Right ventricle myocardium inferior (tissue), 1 donor: Measurements from ENCODE around the gene TNIK. TPM values are rescaled to one million over a fixed set of nuclear protein-coding genes. Genes with fewer than 3 reads are reported as not detected.

ENCODE experiments used
- ATAC-seq: fragments of 200-7000 bp; cut with Tn5 transposase; one replicate; pipeline ENCODE4 v1.9.1; 2020; ENCODE audit warnings: mild to moderate bottlenecking, moderate library complexity
- DNase-seq: peaks from one replicate; pipeline ENCODE4 v3.0.0; 2021; ENCODE audit errors: missing footprints
- intact Hi-C: fragments of 100-400 bp; cut with DNase I; formaldehyde crosslinking; loops from one replicate; pipeline ENCODE4 v1.11.0; 2022
- total RNA-seq: library from RNA; stranded (reverse); fragmentation: NEBNext Ultra II Directional; extraction: Animal tissue kit (Norgen Biotek cat#: 25700); gene quantifications from one replicate; pipeline ENCODE4 v1.2.1, GENCODE V29; 2021
- donor health status: DM: no; HTN: yes; CAD: no; lungs with severe emphysema.

TNIK gene
- total RNA-seq, 1 donor from 2014 or later, result 29.1 TPM

DNA sequence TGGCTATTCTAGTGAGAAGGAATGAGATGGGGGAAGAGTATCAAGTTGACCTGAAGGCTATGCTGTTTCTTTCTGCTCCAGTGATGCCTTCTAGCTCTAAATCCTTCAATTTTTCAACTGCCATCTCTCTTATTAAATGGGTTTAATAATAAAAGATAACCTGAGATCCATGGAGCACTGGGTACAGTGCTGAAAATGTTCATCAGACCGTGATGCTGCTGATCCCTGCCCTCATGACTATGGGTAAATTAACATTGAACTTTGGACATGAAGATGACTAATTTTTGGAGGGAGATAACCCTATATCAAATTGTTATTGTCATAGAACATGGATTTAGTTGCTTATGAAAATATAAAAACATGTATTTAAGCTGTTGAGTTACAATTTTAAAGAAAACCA lies 406.0 kb downstream of the TNIK start:
- intact Hi-C loops, result loop anchor here (5.0 kb wide), 1 partner anchor 513 kb away; no protein-coding TSS in a partner anchor
- ATAC-seq, result no peak

DNA sequence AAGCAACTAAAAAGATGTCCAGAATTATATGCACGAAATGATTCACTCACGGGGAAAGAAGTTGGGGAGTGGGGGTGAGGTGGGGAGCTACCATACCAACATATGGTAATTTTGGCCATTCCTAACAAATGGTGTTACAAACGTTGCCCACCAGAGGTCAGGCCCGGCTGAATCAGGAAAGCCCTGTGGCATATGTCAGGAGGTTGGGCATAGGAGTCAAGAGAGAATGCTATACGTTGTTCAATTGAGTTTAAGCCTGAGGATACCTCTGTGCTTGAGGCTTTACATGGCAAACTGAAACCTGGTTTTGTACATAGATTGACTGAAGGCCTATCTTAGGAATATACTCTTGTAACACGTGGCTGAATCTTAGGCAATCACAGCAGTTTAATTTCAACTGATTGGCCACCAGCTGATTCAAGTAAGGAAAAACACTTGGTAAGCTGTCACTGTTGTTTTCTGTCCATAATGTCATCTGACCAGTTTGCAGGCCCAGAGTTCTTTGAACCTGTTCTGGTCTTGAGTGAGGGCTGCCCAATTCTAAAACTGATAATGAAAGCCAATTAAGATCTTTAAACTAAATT lies 410.3 kb downstream of the TNIK start:
- intact Hi-C loops, result loop anchor here (5.0 kb wide), 1 partner anchor 517 kb away; no protein-coding TSS in a partner anchor
- no peak for DNase-seq
- peak; percentile 71 for ATAC-seq

More for the DNA sequence above, 406.0 kb downstream of the TNIK start:
- no peak for DNase-seq

DNA sequence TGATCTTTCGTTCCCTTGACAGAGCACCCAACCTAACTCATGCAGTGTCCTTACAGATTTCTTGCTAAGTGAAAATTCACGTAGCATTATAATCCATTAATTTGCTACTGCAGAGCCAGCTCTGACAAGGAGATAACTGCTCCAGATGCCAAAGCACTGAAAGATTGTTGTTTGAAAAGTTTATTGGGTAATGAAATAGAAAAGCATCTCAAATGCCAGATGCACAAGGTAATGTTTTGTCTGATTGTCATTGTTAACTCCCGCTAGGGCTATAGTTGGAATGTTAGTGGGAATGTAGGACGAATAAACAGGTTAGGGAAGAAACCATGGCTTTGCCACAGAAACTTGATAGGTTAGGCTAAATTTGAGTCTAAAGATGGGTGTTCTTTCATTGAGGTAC lies 413.4 kb downstream of the TNIK start:
- DNase-seq (no peak), ATAC-seq (no peak)
- intact Hi-C loops, result no loop called here

DNA sequence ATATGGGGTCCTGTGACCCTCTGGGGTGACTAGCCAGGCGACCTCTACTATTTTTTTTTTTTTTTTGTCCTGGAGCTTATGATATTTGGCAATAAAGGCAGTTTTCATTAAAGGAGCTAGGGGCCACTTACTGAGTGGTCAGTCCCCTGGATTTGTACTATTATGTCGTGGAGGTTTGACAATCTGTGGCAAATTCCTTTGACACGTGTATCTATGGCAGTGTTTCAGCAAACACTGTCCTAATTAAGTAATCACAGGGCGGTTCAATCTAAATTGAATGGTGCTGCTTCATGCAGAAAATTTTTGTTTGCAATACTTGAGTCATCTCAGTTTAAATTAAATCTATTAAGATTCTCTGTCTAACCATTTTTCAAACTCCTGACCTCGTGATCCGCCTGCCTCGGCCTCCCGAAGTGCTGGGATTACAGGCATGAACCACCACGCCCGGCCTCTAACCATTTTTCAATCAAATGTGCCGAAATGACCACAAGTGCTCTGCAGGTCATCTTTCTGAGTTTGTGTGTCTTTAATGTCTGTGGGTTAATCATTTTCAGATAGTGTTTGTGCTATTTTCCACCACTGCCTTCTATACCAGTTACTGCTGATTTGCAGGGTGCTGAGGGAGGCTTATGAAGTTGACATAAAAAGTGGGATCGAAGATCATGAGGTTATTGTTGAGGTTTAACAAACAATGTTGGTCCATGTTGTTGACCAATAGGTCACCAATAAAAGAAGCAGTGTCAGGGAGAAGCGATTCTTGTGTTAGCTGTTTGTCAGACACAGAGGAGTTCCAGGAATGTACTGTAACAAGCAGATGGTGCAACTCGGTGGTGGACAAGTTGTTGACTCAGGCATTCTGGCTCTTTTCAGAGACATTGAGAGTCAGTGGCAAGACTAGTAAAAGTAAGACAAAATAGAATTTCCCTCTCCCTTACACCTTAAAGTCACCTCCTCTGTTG lies 415.1 kb downstream of the TNIK start:
- no peak for ATAC-seq
- intact Hi-C loops, result no loop called here
- no peak for DNase-seq

DNA sequence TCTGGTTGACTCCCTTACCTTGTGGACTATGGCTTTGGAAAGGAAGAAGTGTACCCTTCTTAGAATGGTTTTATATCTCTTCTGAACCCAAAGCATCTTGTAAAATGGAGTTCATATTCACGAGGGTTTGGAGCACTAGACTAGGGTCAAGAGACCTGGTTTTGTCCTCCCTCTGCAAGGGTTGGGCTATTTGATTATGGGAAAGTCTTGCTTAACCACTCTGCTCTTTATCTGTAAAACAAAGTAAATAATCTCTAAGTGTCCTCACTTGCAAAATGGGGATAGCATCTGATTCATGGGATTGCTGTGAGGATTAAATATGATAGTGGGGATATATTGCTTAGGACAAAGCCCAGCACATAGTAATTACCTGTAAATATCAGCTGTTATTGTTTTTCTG lies 415.8 kb downstream of the TNIK start:
- ATAC-seq, result no peak
- intact Hi-C loops, result no loop called here
- DNase-seq, result no peak

DNA sequence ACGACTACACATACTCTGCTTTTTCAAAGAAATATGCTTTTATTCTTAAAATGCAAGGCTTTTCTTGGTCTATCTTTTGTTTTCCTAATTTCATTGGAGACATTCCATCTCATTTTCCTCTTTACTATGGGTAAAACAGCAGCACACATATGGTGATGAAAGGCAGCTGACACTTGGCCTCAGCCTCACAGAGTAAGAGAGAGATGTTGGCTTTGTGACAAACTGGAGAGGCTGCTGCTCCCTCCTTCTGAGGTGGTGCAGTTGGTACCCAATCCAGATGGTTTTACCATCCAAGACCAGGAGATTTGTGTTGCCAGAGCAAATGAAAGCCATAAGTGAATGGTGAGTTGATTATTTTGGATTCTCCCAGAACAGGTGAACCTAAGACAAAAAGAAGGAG lies 420.5 kb downstream of the TNIK start:
- ATAC-seq, result peak; percentile 86
- intact Hi-C loops, result no loop called here

DNA sequence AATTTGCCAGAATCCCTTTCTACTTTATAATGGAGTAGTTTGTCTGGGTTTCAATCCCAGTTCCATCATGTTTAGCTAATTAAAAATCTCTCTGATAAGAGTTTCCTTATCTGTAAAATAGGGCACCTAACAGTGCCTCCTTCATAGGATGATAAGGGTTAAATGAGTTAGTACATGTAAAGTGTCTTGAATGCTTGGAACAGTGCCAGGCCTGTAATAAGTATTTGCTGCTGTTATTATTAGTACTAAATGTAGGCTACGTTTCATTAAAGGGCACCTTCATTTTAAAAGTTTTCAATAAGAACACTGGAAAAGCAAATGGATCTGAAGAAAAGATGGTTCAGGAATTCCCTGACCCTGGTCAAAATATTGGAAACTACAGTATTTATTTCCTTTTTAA lies 421.9 kb downstream of the TNIK start:
- DNase-seq (no peak), ATAC-seq (no peak)
- intact Hi-C loops, result no loop called here

More for the DNA sequence above, 420.5 kb downstream of the TNIK start:
- DNase-seq, result no peak

DNA sequence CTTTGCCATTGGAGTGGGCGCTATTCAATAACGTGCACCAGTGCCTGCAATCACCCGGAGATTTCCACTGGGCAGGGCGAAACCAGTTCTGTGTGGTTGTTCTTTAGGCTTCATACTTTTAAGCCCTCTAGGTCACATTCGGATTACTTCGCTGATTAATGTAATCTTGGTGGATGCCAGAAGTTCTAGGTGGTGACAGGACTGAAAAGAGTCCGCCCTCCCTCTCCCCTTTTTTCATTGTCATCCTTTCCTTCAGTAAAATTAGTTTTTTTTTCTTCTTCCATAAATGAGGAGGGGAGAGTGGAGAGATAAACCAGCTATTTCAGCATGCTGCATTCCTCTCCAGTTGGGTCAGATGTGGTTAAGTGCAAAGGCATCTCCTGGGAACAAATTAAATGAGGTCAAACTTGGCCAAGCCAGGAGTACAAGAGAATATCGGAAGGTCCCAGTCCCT lies 431.4 kb downstream of the TNIK start:
- peak; percentile 93 for ATAC-seq
- no peak for DNase-seq
- intact Hi-C loops, result no loop called here

DNA sequence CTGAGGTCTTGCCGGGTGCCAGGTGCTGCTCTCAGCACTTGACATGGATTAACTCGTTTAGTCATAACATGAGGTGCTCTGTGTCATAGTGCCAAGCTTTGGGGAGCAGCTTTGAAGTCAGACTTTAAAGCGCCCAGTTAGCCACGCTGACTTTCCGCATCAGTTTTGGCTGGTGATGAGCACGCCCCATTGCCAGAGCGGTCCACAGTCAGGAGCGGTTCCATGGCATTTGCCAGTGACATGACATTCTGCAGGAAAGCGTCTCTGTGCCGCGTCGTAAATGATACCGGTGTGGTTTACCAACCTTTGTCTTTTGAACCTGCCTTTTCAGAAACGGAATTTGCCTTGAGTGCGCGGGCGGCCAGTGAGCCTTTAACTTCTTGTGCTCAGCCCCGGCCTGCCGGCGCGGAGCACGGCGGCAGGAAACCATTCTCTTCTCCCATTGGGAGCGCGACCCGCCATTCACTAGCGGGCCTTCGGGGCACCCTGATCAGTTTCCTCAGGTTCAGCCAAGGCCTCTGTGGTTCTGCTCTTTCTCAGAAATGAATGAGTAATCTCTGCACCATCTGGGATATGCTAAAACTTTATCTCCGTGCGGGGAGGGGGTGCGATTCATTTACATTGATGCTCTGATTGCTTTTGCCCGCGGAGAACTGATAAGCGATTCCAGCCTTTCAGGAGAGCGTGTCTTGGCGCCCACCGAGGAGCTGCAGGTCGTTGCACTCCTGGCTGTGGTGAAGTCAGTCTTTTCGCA lies 432.0 kb downstream of the TNIK start:
- DNase-seq (peak; percentile 68), ATAC-seq (peak; percentile 62)
- intact Hi-C loops, result no loop called here

DNA sequence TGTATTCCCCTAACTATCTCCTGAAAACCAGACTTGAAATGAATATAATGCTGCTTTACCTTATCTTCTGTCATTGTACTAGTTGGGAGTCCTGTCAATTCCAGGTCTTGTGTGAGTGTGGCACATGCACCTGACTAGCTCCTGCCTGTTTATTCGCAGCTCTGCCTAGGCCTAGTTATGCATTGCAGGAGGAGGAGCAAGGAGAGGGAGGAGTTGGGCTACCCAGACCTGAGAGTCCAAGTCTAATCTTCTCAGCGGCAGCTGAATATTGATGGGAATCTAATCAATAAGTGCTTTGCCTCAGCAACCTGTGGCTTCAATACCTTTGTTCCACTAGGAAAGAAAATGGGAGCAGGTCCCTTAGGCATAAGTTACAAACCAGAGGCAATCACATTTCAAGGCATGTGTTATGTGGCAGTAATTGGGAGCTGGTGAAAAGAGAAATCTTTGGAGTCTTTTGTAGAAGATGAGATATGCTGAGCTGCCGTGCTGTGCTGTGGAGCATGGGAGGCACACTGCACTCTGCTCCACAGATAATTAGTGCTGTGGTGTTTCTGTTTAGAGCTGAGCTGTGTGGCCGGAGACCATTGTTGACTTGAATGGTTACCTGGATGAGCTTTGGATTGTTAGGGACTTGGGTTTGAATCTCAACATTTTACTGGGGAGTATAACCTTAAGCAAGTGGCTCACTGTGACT lies 433.5 kb downstream of the TNIK start, which contains the start of gene SLC2A2:
Gene SLC2A2, minus strand, starts transcription at position 124 of the 697 bp plus-strand sequence. Its CDS starts 50 bp downstream, at position 74.
- ATAC-seq (no peak), DNase-seq (no peak)
- intact Hi-C loops, result no loop called here

DNA sequence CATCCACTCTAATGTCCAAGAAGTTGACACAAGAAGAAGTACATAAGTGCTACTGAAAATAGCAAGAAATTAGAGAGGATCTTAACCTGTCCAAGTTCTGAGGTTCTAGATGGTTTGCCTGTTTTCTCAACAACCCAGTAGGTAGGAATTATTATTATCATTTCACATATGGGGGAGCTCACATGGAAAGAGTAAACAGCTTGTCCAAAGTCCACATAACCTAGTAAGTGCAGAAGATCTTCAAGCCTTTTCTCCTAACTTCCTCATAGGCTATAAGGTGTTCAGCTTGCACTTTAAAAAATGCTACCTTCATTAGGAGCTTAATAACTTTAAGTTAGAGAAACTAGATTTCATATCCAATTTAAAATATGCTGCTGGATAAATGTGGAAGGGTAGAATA lies 436.6 kb downstream of the TNIK start:
- intact Hi-C loops, result no loop called here
- ATAC-seq (no peak), DNase-seq (no peak)

DNA sequence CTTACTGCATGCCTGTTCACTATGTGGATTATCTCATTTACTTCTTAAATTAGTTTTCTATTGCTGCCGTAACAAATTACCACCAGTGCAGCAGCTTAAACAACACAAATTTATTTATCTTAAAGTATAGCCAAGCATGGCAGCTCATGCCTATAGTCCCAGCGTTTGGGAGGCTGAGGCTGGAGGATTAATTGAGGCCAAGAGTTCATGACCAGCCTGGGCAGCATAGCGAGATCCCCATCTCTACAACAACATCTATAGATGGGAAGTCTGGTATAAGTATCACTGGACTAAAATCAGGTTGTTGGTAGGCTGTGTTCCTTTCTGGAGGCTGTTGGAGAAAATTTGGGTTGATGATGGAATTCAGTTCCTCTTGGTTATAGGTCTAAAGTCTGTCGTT lies 438.8 kb downstream of the TNIK start:
- intact Hi-C loops, result no loop called here
- DNase-seq (no peak), ATAC-seq (no peak)

DNA sequence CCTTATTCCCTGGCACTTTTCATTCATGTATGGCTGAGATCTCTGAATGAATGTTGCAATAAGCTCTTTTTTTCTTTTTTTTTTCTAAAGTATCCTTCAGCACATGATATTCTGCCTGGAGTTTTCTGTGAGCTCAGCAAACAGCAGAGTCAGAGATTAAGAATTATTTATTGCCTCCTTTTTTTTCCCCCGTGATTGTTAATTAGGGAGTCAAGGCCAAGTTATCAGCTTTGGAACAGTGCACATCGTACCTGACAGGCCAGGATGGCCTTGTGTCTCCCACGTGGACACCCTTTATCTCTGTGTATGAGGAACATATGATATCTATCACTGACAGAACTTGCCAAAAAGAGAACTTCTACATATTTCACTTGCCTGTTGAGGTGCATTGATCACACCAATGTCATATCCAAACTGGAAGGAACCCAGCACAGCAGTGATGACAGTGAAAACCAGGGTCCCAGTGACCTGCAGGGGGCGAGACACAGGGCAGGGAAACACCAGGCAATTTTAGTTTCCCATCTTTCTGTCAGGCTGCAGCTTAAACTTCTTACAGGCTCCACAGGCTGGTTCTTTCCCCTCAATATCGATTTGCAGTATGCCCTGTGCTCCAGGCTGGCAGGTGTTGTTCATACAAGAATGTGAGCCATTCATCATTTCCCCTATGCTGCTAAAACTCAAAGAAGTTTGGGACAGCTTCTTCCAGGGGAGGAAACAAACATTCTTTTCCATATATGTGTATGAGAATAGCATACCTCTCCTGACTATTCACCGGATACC lies 441.9 kb downstream of the TNIK start:
- DNase-seq, result no peak
- ATAC-seq, result no peak
- intact Hi-C loops, result no loop called here

DNA sequence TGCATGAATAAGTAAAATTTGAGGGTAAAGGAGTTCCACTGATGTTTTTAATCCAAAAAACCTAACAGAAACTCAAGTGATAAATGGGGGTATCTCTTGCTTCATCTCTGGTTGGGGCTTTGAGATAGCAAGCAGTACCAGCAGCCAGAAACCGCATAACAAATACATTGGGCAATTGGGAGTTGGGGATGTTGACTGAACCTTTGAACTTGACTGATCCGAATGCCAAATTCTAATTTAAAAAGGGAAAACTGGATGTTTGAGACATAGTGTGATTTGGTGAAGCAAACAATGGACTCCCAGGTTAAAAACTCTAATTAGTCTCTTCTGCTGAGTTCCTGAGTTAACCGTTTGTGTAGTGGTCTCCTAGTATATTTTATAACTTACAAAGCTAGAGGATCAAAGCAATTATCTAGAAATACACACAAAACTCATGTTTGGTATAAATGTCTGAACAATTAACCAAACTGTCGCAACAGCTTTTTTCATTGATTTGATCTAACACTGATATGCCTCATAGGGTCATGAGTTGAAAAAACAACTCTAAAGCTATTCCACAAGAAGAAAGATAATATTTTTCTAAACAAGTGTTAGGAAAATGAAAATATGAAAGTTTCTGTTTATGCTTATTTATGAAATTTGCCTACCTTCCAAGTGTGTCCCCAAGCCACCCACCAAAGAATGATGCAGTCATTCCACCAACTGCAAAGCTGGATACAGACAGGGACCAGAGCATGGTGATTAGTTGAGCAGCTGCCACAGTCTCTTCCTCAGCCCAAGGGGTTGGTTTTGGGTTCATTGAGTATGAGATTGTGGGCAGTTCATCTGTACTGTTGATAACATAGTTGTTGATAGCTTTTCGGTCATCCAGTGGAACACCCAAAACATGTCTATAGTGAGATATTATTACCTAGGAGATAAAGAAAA lies 446.1 kb downstream of the TNIK start:
- no peak for DNase-seq
- intact Hi-C loops, result no loop called here
- ATAC-seq, result no peak

DNA sequence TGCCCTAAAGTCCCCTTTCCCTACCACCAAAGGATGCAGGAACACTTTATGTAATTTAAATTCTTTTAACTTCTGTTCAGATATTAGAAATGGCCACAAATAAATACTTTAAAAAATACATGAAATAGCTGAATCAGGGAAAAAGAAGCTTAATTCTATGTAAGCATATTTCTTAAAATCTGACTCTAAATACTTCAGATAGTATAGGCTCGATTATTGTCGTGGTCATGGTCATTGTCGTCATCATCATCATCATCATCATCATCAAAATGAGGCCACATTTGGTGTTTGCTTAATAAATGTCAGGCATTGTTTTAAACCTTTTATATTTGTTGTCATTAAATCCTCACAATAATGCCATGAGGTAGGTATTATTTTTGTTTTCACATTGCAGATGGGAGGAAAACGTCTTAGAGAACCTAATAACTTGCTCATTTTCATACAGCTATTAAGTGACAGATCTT lies 448.3 kb downstream of the TNIK start:
- no peak for ATAC-seq
- DNase-seq, result no peak
- intact Hi-C loops, result no loop called here
